Ramos (cell line): Measurements from ENCODE around the gene CREG2.

ENCODE experiments used
- in situ Hi-C: fragments of 300-500 bp; cut with MboI; formaldehyde crosslinking; loops from one replicate; pipeline ENCODE4 v1.14.3; 2022; ENCODE audit warnings: low sequenced_read_pairs; ENCODE audit not compliant: unreplicated experiment

Gene CREG2

GRCh38 chr2:101311696-101312017, 75.6 kb downstream of the CREG2 start:
- in situ Hi-C loops: no loop called here

GRCh38 chr2:101310834-101311695, 76.2 kb downstream of the CREG2 start:
- in situ Hi-C loops: no loop called here

DNA sequence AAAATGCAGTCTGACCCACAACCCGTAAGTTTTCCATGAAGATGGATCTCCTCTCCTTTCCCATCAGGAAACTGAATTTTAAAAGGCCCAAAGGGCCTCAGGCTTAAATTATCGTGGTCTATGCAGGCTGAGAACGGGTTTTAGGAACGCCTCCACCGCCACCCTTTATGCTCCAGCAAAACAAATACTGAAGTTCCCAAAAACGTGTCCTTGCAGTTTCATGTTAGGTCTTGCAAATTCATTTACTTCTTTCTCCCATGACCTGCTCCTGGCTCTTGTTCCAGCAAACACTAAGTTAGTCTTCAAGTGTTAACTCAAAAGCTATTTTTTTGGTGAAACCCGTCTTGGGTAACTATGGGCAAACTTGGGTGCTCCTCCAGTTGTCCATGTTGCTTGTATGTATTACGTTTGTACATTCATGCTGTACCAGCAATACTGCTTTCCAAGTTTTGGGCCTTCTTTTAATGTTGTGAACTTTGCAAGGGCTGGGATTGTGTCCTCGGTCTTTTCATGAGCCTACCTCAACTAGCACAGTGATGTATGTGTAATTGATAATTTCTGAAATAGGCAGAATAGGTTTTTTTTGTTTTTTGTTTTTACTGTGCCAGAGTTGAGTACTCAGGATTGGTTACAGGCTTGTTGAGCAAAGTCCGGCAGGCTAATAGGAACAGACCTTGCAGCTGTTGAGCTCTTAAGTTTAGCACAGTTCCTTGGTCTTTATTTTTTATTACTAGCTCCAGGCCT, 77.0 kb downstream of the CREG2 start:
- in situ Hi-C loops: no loop called here

- in situ Hi-C loops: no loop called here
Measured at GRCh38 chr2:101308432-101309210, 78.7 kb downstream of the CREG2 start, which contains the start of gene RNF149. Gene RNF149 (minus strand): TSS chr2:101308701. CDS start chr2:101308588, 113 bp downstream.

DNA sequence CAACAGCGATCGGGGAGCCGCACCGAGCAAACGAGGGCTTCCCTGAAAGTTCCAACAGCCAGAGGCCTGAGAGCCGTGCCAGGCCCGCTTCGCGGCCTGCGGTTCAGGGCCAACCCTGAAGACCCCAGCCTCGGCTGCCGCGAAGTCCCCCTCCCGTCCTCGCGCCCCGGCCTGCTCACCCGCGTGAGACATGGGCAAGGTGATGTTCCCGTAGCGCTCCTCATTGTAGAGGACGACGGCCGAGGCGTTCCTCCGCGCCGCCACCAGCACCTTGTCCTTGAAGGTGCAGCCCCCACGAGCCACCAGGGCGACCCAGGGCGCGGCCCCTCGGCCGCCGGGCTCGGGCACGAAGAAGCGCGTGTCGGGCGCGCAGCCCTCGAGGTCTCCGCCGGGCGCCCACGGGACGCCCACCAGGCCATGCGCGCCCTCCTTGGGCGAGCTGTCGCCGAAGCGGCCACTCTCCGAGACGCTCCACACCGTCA, 79.3 kb downstream of the CREG2 start:
- in situ Hi-C loops: no loop called here

- in situ Hi-C loops: no loop called here
Measured at GRCh38 chr2:101307503-101307902, 79.8 kb downstream of the CREG2 start.

GRCh38 chr2:101306410-101306809, 80.9 kb downstream of the CREG2 start:
- in situ Hi-C loops: no loop called here

DNA sequence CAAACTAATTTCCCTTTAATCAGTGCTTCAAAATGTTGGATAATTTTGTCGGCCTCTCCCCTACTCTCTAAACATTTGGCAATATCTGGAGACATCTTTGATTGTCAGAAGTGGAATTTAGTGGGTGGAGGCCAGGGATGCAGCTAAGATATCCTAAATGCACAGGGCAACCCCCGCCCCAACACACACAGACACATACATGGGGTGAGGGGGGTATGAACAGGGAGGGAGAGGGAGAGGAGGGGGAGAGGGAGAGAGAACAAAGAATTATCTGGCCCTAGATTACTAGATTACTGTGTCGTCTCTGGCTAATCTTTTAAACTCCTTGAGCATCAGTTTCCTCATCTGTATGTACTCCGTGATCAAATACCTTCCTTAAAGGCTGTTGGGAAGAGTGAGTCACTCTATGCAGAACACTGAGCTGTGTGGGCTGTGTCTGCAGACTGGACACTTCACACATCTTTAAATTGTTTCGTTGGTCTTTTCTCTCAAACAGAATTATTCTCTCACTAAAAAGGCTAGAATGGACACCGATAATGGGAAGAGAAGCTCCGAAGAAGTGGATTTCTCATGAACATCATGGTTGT, 81.7 kb downstream of the CREG2 start:
- in situ Hi-C loops: no loop called here

- in situ Hi-C loops: no loop called here
Measured at GRCh38 chr2:101305035-101305434, 82.3 kb downstream of the CREG2 start.

- in situ Hi-C loops: no loop called here
Measured at GRCh38 chr2:101303688-101304087, 83.6 kb downstream of the CREG2 start.

DNA sequence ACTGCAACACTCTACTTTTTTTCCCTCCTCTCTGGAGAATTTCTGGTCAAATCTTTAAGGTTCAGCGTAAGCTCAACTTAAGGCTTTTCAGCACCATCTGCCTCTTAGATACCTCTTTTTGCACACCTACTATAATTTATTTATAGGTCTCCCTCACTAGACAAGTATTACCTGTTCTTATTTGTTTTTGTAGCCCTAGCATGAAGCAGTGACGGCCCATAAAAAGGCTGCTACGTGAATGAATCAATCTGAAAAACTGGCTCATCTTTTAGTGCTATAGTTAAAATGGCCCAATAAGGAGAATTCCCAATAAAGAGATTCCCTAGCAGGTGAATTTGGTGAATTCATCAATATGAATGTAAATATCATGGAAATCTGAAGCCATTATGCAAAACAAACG, 85.3 kb downstream of the CREG2 start:
- in situ Hi-C loops: no loop called here

DNA sequence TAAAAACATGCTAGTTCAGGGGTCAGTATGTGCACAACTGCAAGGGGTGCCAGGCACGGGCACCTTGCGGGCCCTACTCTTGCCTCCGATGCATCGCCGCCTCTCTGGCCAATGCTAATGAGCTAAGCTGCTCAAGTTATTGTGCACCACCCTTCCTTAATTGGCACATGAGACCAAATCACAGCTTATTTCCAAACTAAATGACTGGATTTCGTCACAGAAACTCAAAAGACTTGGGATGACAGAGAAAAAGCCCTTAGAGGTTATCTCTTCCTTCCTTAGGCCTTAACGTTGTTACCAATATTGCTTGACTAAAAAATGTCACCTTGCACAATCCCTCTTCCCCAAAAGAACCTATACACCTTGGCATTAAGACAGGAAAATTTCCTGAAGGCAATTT, 86.5 kb downstream of the CREG2 start:
- in situ Hi-C loops: no loop called here

GRCh38 chr2:101300164-101300563, 87.1 kb downstream of the CREG2 start:
- in situ Hi-C loops: no loop called here

DNA sequence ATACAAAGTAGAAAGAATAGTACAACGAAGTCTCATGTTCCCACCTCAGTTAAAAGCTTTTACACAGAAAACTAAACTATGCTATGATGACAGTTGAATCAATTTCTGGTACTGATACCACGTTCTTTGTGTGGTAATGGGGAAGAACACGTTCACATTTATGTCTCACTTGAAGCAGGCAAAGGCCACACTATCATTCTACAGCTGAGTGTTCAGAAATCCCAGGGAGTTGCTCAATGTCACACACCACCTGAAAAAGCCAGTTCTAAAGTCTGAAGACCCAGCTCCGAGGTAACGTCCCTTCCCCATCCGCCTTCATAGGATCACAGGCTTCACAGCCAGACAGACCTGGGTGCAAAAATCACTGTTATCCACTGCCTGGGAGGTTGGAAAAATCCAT, 87.7 kb downstream of the CREG2 start:
- in situ Hi-C loops: no loop called here

GRCh38 chr2:101297383-101297782, 89.9 kb downstream of the CREG2 start:
- in situ Hi-C loops: no loop called here

DNA sequence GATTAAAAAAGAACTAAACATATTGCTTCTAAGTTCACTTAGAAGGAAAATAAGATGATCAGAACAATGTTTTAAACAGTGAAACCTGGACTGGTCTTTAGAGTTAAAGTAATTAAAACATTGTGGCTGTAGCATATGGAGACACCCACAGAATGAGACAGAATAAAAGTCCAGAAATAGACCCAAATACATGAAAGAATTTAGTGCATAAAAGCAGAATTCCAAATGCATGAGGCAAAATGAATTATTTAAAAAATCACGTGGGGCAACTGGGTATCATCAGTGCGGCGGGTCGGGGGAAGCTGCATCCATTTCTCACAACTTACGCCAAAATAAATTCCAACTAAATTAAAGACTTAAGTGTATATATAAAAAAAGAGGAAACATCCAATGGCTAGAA, 90.9 kb downstream of the CREG2 start:
- in situ Hi-C loops: no loop called here

- in situ Hi-C loops: no loop called here
Measured at GRCh38 chr2:101295895-101296294, 91.4 kb downstream of the CREG2 start.
